K562 (cell line): ENCODE data around the gene DEDD2. TPM values are rescaled to one million over a fixed set of nuclear protein-coding genes. Genes with fewer than 3 reads are reported as not detected.

ENCODE experiments used
- HMBOX1 ChIP-seq: sonication (generic); IDR thresholded peaks from 2 replicates; pipeline ENCODE4 v1.6.1; 2016
- KLF6 ChIP-seq: fragments of 250-450 bp; sonication (Bioruptor Pico); IDR thresholded peaks from 2 replicates; pipeline ENCODE4 v1.4.0; 2020; ENCODE audit warnings: mild to moderate bottlenecking, moderate library complexity, borderline replicate concordance
- MLX ChIP-seq, 2 experiments: fragments of 450-650 bp in 1 of 2; sonication (generic) in 1 of 2; formaldehyde crosslinking; conservative IDR thresholded peaks; 2 replicates each; pipeline versions ENCODE4 v1.4.0 to v1.8.1; 2020 to 2022; ENCODE audit warnings: mild to moderate bottlenecking in 1 of 2, missing genetic modification reagents in 1 of 2
- ZNF318 ChIP-seq, 2 experiments: fragments of 450-650 bp; IDR thresholded peaks; 2 replicates each; pipeline ENCODE4 v1.6.1; 2016; ENCODE audit warnings: mild to moderate bottlenecking in 2 of 2, borderline replicate concordance in 1 of 2, low read depth in 1 of 2, moderate library complexity in 1 of 2
- ZNF407 ChIP-seq: fragments of 450-650 bp; IDR thresholded peaks from 2 replicates; pipeline ENCODE4 v1.6.1; 2016; ENCODE audit warnings: low read depth
- ZNF41 ChIP-seq: fragments of 250-450 bp; sonication (Bioruptor Pico); conservative IDR thresholded peaks from 2 replicates; pipeline ENCODE4 v1.4.0; 2020; ENCODE audit warnings: mild to moderate bottlenecking
- ZNF583 ChIP-seq: fragments of 250-450 bp; sonication (Bioruptor Pico); IDR thresholded peaks from 2 replicates; pipeline ENCODE4 v1.4.0; 2020
- polyA plus RNA-seq, 8 experiments: library from polyadenylated mRNA; depleted of rRNA in 4 of 8; stranded (reverse) in 5 of 8; unstranded in 3 of 8; fragments of >200 nt; fragmentation: Nextera tagmentation in 2 of 8; fragmentation: Illumina TruSeq in 1 of 8; extraction: Ambion mirVana in 2 of 8; extraction: Trizol in 1 of 8; gene quantifications; 2 replicates each; pipeline versions ENCODE4 v1.2.1 to v1.2.3, GENCODE V29; 2011 to 2014; ENCODE audit warnings: inconsistent platforms in 1 of 8, missing spikeins in 1 of 8
- total RNA-seq, 7 experiments: library from RNA; depleted of rRNA in 6 of 7; stranded (reverse); fragments of >200 nt in 6 of 7; fragmentation: Illumina TruSeq in 2 of 7; extraction: Trizol in 2 of 7; gene quantifications; 2 replicates each; pipeline versions ENCODE4 v1.2.1 to v1.2.3, GENCODE V29; 2011 to 2021; ENCODE audit warnings: low replicate concordance in 1 of 7

Gene DEDD2
- total and polyA plus RNA-seq, 9 of the 15 experiments (the other 6 are each of a cell fraction or from before 2014, with no cell fraction given): 4.3 to 43.0 (median 29.2) TPM

- TF ChIP-seq ZNF318 (IDR thresholded peaks at IDR 0.05; ENCODE audit: borderline replicate concordance in 1 of 2, low read depth in 1 of 2) (no peak), ZNF41 (no peak), MLX (CRISPR knock-in tag; conservative IDR thresholded peaks at IDR 0.05) (no peak), KLF6 (CRISPR knock-in tag) (no peak), ZNF583 (CRISPR knock-in tag) (no peak), ZNF407 (no peak), HMBOX1 (no peak)
Observed at GRCh38 chr19:42214810-42215485, 2.5 kb downstream of the DEDD2 start (continued).
